GM10847 (cell line): ENCODE results near the gene OXLD1.

Experiments used
- POLR2A ChIP-seq: IDR thresholded peaks from 2 replicates; pipeline ENCODE4 v1.6.1; 2011; ENCODE audit not compliant: insufficient read length; ENCODE audit errors: extremely low read depth

The OXLD1 gene

DNA sequence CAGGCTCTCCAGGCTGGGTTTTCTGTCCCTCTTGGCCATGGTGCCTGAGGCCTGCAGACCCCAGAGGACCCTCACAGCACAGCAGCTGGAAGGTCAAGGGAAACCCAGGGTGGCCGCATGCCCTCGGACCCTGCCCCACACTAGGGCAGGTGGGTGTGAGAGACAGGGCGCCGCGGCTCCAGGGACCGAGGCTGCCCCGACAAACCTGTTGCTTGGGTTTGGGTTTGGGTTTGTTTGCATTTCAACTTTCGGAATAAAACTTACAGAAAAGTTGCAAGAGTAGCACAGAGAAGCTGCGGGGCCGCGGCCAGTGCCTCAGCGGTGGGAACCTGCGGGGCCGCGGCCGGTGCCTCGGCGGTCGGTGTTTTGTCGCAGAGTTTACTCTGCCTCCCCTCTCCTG, 25.2 kb upstream of the OXLD1 start:
- no peak for TF ChIP-seq POLR2A

DNA sequence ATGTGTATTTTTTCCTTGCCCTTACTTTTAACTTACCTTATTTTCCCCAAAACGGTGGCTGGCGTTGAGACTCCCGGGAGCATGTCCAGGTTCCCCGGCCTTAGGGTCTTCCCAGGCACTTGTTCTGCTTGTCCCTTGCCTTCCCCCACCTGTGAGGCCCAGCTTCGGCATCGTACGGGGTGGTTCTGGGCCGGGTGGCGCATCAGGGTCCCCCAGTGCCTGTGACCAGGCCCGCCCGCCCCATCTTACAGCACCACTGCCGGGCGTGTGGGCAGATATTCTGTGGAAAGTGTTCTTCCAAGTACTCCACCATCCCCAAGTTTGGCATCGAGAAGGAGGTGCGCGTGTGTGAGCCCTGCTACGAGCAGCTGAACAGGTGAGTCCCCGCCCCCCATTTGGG, 24.8 kb upstream of the OXLD1 start:
- no peak for TF ChIP-seq POLR2A

- no peak for TF ChIP-seq POLR2A
These were observed 24.1 kb upstream of the OXLD1 start for GRCh38 chr17:81690549-81690948.

DNA sequence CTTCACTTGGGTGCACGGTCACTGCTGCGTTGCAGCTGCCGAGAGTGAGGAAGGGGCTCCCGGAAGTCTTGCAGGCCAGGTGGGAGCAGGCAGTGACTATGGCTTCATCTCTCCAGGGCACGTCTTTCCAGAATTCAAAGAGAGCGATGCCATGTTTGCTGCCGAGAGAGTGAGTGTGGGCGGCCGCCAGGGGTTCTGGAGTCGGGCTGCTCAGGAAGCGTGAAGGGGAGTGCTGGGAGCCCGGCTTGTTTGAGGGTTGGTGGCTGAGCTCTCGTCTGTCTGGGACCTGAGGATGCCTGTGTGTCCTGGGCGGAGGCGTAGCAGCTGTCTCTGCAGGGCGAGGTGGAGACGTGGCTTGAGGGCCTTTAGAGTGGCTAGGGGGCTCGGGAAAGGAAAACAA, 23.7 kb upstream of the OXLD1 start:
- TF ChIP-seq POLR2A: no peak

DNA sequence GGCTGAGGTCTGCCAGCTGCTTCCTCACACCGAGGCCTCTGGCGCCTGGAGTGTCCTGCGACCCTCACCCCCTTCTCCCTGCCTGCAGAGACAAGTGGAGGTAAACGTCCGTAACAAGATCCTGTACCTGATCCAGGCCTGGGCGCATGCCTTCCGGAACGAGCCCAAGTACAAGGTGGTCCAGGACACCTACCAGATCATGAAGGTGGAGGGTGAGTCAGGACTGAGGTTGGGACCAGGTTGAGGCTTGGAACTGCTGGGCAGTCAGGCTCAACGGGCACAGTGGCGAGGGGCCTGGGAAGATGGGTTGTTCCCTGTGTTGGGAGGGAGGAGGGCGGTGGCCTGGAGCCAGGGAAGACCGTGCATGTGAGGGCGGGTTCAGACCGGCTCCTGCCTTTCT, 22.2 kb upstream of the OXLD1 start:
- TF ChIP-seq POLR2A: no peak

DNA sequence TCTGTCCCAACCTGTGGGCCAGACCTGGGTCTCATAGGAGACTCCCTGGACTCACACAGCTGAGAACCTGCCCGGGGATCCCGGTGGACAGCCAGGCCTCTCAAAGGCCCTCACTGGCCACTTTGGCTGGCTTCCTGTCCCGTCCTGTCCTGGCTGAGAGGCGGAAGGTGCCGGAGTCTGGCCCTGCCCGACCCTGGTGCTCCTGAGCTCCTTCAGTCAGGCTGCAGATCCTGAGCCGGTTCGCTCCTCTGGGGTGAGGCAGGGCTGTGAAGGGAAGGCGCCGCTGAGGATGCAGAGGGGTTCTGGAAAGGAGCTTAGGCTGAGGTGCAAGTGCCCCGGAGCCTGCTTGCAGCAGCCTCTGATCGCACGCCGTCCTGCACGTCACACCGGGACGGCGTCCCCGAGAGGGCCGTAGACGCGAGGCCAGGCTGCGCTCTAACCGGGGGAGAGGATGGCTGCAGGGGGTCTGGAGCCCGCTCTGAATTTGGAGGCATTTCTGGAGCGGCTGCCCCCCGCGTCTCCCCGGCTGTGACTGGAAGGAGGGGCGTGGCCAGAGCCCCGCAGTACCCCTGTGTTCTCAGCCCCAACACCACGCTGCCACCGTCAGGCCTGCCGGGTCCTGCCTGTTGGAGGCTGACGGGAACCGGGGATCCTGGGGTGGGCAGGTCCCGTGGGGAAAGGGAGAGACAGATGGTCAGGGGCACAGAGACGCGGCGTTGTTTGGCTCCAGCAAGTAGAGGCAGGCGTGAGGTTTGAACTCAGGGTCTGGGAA, 21.6 kb upstream of the OXLD1 start:
- TF ChIP-seq POLR2A: no peak

GRCh38 chr17:81686614-81687013, 20.2 kb upstream of the OXLD1 start:
- no peak for TF ChIP-seq POLR2A

DNA sequence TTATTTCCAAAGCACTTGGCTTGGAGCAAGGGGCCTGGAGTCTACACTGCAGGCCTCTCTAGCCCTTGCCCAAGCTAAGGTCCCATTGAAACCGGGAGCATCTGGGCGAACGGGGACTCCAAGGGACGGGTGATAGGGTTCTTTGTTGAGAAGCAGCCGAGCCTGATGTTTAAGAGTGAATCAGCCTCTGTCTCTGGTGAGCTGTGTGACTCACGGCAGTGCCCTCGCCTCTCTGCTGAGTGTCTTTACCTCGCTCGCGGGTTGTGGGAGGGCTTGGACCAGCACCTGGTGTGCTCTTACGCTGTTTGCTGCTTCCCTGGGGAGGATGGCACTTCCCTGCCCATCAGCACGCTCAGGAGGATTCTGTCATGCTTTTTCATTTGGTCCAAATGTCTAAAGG, 18.7 kb upstream of the OXLD1 start:
- TF ChIP-seq POLR2A: no peak

DNA sequence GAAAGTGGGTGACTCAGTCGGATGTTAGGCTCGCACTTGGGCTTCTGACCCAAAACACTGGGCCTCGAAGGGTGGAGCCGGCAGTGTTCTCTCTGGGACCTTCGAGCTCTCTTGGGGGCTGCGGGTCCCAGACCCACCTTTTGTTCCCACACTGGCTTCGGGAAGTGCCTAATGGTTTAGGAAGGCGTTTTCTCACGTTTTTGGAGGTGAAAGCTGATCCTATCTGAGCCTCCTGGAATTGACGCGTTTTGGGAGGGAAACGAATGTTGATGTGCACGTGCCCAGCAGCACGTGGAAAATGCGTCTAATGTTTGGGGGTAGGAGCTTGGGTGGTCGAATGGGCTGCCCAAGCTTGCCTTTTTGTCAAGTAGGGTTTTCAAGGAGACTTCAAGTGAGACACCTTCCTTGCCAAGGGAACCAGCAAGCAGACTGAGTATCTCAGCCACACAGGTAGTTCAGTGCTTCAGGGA, 18.1 kb upstream of the OXLD1 start:
- TF ChIP-seq POLR2A: no peak

- peak; percentile 73 for TF ChIP-seq POLR2A
These were observed 17.4 kb upstream of the OXLD1 start, which contains the start of the genes ARL16 and HGS for GRCh38 chr17:81683584-81684441. Gene ARL16, minus strand, starts transcription at chr17:81683797. Its CDS starts 44 bp downstream, at chr17:81683753. Gene HGS, plus strand, starts transcription at chr17:81684011. Its CDS starts 56 bp downstream, at chr17:81684067.

DNA sequence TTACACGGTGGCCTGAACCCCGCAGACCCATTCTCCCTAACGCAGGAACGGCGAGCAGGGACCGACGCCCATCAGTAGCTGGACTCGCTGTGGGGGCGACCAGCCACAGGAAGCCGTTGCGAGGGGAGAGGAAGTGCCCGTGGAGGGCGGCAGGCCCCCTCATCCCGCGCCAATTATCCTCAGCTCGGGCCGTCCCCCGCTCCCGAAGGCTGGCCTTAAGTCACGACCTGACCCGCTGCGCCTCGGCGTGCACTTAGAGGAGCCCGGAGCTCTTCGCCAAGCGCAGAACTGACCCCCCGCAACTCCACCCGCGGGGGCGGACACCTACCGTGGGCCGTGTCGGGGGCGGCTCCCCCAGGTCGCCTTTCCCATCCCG, 16.8 kb upstream of the OXLD1 start:
- TF ChIP-seq POLR2A: no peak

- no peak for TF ChIP-seq POLR2A
These were observed 16.3 kb upstream of the OXLD1 start for GRCh38 chr17:81682565-81683207.

DNA sequence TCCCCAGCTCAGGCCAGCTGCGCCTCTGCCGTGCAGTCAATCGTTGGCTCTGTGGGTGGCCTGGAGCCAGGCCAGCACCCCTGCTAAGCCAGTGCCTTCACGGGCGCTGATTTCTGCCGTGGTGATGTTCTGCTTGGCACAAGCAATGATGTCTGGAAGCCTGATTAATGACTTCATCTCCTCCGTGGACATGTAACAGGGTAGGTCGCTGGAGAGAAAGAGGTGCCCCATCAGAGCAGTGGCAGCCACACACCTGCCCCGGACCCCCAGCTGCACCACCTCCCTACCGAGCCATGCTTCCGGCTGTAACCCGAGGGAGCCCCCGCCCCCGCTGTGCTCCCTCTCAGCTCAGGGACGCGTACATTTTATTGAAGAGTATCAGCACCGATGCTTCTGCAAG, 15.3 kb upstream of the OXLD1 start:
- no peak for TF ChIP-seq POLR2A

DNA sequence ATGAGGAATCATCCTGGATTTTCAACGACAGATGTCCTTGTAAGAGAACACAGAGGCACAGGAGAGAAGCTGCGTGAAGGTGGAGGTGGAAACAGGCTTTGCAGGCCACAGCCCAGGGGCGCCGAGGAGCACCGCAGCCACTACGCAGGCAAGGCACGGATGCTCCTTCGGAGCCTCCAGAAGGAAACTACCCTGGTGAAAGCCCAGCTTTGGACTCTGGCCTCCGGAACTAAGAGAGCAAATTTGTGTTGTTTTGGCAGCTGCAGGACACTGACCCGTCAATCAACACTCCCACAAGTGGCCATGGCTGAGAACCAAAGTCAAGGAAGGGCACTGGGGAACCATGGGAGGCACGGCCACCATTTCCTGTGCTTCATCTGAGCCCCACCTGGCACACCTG, 13.7 kb upstream of the OXLD1 start:
- TF ChIP-seq POLR2A: no peak

- no peak for TF ChIP-seq POLR2A
These were observed 10.5 kb upstream of the OXLD1 start for GRCh38 chr17:81676906-81677305.

- TF ChIP-seq POLR2A: no peak
These were observed 7.3 kb upstream of the OXLD1 start for GRCh38 chr17:81673561-81674258.

- no peak for TF ChIP-seq POLR2A
These were observed 6.5 kb upstream of the OXLD1 start for GRCh38 chr17:81672954-81673353.
